GM19455 (cell line): Measurements from ENCODE around the gene PPP1R2B.

ENCODE experiments used
- ATAC-seq: cut with Tn5 transposase; IDR thresholded peaks from one replicate; pipeline ENCODE4 v1.9.1; 2021; ENCODE audit not compliant: unreplicated experiment

The PPP1R2B gene

DNA sequence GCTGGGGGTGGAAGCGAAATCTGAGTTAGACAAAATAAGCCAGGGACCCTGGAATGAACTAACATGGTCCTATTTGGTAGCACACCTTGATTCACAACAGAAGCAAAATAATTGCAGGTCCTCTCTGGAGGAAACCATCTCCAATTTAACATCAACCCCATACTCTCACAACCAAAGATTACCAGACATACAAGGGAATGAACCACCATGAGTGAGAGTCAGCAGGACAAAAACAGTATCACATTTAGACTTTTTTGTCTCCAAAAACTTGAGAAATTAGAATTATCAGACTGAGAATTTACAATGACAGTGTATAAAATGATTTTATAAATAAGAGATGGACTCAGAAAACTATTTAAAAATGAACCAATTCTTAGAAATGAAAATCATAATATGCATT, 21.1 kb downstream of the PPP1R2B start:
- no peak for ATAC-seq

DNA sequence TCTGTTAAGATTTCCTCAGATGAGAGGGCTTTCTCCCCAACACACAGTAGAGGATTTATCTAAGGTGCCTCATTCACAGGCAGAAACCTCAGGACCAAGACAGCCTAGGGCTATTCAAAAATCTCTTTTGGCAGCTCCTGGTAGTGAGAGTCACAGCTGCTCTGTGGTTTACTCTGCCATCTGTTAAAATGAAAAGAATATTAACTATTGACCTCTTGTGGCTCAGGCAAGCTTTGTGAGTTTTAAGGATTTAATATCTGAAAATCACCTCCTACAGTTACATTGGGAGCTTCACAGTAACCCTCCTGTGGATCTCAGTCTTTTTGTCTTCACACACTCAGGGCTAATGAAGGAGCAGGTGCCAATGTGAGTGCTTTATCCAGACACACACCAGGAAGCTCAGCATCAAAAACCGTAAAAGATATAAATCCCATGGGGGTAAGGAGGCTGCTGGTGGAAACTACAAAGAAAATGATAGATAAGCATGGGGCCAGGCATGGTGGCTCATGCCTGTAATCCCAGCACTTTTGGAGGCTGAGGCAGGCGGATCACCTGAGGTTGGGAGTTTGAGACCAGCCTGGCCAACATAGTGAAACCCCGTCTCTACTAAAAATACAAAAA, 29.7 kb downstream of the PPP1R2B start:
- ATAC-seq, result peak; percentile 95

DNA sequence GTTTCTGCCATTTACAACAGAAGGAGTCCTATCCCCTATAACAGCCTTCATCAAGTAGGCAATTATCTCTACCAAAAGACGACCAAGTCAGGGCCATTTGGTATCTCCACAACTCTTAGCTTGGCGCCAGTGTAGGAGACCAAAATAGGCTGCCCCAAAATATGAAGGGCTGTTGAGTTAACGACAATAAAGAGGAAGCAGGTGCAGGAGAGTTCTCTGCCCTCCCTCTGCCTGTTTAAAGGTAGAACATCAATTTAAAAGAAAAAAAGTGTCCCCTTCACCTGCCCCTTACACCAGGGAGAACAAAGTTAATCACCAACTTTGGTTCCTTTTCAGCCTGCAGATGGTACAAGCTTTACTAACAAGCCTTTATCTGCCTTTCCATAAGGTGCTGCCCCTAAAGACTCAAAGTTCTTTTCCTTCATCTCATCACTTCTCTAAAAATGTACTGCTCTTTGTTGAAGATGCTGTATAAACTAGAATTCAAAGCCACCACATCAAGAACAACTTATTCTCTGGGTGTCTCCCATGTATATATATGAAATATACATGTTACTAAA, 33.3 kb downstream of the PPP1R2B start:
- no peak for ATAC-seq

DNA sequence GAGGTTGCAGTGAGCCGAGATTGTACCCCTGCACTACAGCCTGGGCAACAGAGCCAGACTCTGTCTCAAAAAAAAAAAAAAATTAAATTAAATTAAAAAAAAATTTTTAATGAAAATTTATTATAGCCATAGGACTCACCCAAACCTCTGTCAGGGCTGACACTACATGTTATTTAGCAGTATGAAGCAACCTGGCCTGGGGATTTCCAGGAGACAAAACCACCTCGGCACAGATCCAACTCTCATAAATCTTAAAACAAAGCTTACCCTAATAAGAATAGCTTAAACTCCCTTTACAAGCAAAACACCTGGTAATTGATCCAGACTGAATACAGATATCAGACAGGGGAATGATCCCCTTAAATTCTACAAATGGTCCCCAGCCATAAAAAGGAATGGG, 38.4 kb downstream of the PPP1R2B start:
- ATAC-seq, result no peak

DNA sequence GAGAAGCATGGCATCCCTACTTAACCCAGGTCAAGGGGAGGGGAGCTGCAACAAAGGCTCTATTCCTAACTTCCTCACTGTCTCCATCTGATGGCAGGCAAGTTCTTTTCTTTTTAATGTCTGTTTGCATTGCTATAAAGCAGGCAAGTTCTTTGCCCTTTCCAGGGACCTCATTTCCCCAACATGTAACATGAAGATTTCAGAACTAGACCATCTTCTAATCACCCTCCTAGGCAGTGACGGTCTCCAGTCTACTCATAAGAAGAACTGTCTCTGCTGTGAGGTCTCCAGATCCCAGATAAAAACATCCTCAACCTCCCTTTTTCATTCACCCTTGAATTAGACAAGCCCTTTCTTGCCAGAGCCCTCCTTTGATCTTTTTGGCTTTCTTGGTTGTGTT, 42.1 kb downstream of the PPP1R2B start:
- no peak for ATAC-seq

DNA sequence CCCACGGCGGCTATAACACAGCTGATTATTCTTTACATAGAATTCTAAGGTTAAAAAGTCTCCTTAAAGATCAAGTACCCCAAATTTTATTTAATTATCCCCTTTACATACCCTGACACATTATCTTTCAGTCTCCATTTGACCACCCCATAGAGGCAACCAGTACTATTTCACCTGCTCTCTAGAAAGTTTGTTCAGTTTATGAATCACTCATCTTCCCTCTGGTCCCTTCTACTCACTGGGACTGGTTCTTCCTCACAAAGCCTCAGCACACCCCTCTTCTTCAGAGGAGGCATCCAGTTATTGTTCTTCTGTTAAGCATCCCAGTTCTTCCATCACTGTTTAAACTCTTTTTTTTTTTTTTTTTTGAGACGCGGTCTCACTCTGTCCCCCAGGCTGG, 42.8 kb downstream of the PPP1R2B start:
- no peak for ATAC-seq

DNA sequence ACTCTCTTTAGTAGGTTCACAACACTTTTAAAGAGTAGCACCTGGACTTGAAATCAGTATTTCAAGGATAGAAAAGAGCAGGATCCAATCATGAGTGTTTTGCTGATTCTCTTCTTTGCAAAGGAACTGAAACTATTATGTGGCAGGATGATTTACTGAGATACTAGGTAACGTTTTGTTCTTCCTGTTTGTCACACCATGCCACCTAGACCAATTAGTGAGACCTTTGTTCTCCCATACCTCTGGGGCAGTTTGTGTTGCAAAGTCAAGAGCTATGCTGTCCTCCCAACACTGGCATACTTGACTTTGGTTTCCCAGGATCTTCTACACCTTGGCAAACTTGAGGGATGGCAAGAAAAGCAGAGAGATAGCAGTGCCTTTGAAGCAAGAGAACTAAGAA, 43.4 kb downstream of the PPP1R2B start:
- ATAC-seq, result no peak

DNA sequence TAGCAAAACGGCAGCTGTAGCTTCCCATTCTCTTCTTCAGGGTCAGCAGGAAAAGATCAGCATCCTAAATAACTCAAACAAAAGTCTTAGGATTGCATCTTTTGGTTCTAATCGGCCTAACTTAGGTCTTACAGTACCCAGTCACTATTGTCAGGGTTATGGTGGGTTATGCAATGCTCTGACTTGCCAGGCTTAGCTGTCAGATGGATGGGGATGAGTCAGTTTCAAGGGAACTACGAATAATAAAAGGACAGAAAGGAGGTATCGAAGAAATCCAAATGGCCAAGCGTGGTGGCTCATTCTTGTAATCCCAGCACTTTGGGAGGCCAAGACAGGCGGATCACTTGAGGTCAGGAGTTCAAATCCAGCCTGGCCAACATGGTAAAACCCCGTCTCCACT, 46.5 kb downstream of the PPP1R2B start:
- ATAC-seq, result no peak
